NCI-H748 treated with DMSO at 0.1 percent for 48 hours (cell line): Measurements from ENCODE around the gene SEC23IP.
"Not testable (repeated sequence)": the region's sequence is repeated elsewhere in the genome, so short reads cannot be mapped to it uniquely, and the experiment has no call there.

Experiments used
- DNase-seq: peaks from one replicate; lab custom pipeline; 2025; lab: John Stamatoyannopoulos, UW

The SEC23IP gene

GRCh38 chr10:119892188-119893065 is at the start of gene SEC23IP:
Gene SEC23IP (plus strand): TSS chr10:119892730. CDS start chr10:119892783, 53 bp downstream.
- peak; percentile 68 for DNase-seq

GRCh38 chr10:119845656-119846055 is 46.9 kb upstream of the SEC23IP start:
- DNase-seq, result no peak

DNA sequence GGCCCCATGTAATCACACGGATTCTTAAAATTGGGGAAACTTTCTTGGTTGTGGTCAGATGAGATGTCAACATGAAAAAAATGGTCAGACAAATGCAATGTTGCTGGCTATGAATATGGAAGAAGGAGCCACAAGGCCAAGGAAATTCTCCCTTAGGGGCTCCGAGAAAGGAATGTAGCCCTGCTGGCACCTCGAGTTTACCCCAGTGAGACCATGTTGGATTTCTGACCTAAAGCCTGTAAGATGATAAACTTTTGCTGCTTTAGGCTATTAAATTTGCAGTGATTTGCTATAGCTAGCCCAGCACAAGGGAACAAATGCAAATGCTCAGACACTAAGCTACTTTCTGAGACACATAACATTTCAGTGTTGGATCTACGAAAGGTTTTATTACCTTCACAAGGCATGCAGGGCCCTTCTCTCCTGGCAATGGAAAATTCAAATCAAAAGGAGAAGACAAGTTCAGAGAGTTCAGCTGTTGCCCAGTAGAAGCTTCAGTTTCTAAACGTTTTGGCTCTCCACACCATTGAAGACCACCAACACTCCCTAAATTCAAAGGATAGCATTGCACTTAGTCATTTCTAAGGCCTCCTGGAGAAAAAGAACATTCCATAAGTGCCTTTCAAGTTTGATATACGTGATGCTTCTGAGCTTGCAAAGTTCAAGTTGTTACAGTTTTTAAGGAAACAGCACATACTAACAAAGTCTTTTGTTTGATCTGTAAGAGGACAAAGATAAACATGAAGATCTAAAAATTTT is 43.3 kb upstream of the SEC23IP start:
- no peak for DNase-seq

GRCh38 chr10:119849944-119850343 is 42.6 kb upstream of the SEC23IP start:
- DNase-seq, result no peak

- no peak for DNase-seq
Observed at GRCh38 chr10:119852277-119852676, 40.3 kb upstream of the SEC23IP start.

GRCh38 chr10:119852822-119853221 is 39.7 kb upstream of the SEC23IP start:
- no peak for DNase-seq

GRCh38 chr10:119853574-119853973 is 39.0 kb upstream of the SEC23IP start:
- no peak for DNase-seq

DNA sequence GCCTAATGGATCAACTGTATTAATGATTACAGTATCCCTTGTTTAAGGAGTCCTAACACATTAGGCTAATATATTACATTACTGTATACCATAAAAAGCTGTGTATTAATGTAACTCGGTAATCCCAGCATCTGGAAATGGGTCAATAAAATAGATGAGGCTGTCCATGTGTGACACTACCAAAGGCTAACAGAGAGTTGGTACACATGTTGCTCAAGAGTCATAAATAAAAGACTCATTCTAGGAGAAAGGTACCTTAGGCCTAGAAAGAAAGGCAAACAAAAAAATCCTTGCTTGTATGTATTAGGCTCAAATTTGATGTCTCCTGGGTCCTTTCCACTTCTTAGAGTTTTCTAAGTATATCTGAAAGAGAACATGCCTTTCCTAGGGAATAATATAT is 34.5 kb upstream of the SEC23IP start:
- no peak for DNase-seq

- DNase-seq, result peak; percentile 3
Observed at GRCh38 chr10:119859420-119860258, 32.9 kb upstream of the SEC23IP start.

GRCh38 chr10:119860866-119861607 is 31.5 kb upstream of the SEC23IP start:
- DNase-seq, result no peak

- no peak for DNase-seq
Observed at GRCh38 chr10:119862524-119862923, 30.0 kb upstream of the SEC23IP start.

- DNase-seq, result no peak
Observed at GRCh38 chr10:119863951-119864565, 28.5 kb upstream of the SEC23IP start.

- no peak for DNase-seq
Observed at GRCh38 chr10:119865699-119866240, 26.8 kb upstream of the SEC23IP start.

- DNase-seq, result no peak
Observed at GRCh38 chr10:119867317-119867716, 25.2 kb upstream of the SEC23IP start.

DNA sequence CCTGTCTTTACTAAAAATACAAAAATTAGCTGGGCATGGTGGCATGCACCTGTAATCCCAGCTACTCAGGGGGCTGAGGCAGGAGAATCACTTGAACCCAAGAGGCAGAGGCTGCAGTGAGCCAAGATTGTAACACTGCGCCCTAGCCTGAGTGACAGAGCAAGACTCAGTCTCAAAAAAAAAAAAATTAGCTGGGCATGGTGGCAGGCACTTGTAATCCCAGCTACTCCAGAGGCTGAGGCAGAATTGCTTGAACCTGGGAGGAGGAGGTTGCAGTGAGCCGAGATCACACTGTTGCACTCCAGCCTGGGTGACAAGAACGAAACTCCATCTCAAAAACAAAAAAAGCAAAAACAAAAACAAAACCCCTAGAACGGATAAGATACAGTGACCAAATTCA is 23.1 kb upstream of the SEC23IP start:
- DNase-seq, result not testable (repeated sequence)

DNA sequence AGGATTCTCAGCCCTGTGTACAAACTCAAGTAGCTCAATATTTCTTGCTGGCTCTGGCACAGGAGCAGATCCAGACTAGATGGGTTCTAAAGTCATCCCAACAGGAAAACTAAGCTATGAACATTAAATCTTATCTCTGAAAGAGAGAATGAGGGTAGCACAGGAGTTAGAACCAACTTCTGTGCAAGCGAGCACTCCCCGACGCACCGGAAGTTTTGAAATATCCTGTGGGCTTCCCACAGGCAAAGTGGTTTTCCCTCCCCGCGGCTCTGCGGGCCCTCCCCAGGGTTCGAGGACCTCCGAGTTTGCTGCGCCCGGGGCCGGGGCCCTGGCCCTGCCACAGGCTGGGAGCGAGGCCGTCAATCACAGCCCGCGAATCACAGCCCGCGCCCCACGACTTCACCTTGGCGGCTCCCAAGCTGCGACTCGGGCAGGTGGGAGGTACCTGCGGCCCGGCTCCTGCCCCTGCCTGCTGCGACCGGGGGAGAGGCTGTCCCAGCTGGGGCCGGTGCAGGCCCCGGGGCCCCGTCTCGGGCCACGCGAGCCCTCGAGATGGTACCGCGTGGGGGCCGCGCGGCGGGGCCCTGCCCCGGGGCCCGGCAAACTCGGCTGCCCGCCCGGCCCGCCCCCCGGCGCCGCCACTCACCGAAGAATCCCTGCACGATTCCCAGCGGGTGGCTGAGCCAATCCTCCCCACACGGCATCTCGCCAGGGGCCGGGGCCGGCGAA is 20.5 kb upstream of the SEC23IP start:
- peak; percentile 25 for DNase-seq

- DNase-seq, result no peak
Observed at GRCh38 chr10:119872610-119872859, 20.0 kb upstream of the SEC23IP start, which contains the start of gene MCMBP. Gene MCMBP (minus strand): TSS chr10:119872843. CDS start chr10:119872584, 259 bp downstream.

- peak; percentile 52 for DNase-seq
Observed at GRCh38 chr10:119872860-119873681, 19.5 kb upstream of the SEC23IP start.

- no peak for DNase-seq
Observed at GRCh38 chr10:119878524-119878923, 14.0 kb upstream of the SEC23IP start.
